CD8-positive, alpha-beta memory T cell (primary cell): ENCODE results near the gene RAD21L1. TPM values are rescaled to one million over a fixed set of nuclear protein-coding genes. Genes with fewer than 3 reads are reported as not detected.
A peak's percentile ranks its signal among the peaks of the same experiment; 100 is the strongest.

ENCODE experiments used
- CTCF ChIA-PET: fragments of 350-600 bp; sonication (Branson Sonifier 250); formaldehyde crosslinking; loops from one replicate; lab custom pipeline; 2021; ENCODE audit warnings: antibody characterized with exemption; lab: Charles Lee
- POLR2A ChIA-PET: fragments of 350-600 bp; sonication (Branson Sonifier 250); formaldehyde crosslinking; loops from one replicate; lab custom pipeline; 2021; ENCODE audit warnings: antibody characterized with exemption; lab: Charles Lee
- DNase-seq, 5 donors: peaks; one replicate each; pipeline versions ENCODE4 v3.0.0 to v3.0.0-alpha.2; 2020 to 2022; ENCODE audit warnings: mixed read lengths in 1 of 5
- H3K27ac ChIP-seq: one replicate; pipeline ENCODE4 v1.7.0; 2013; ENCODE audit warnings: low read depth, mild to moderate bottlenecking, low read length, moderate library complexity
- H3K27me3 ChIP-seq: 2 replicates; pipeline ENCODE4 v1.7.0; 2013; ENCODE audit warnings: low read length, mild to moderate bottlenecking; ENCODE audit not compliant: insufficient read depth, poor library complexity, severe bottlenecking
- H3K36me3 ChIP-seq: 2 replicates; pipeline ENCODE4 v1.7.0; 2013; ENCODE audit warnings: mild to moderate bottlenecking, low read length, moderate library complexity; ENCODE audit not compliant: insufficient read depth
- H3K4me1 ChIP-seq: 2 replicates; pipeline ENCODE4 v1.7.0; 2013; ENCODE audit warnings: mild to moderate bottlenecking, low read length, moderate library complexity; ENCODE audit not compliant: insufficient read depth
- H3K4me3 ChIP-seq: 2 replicates; pipeline ENCODE4 v1.7.0; 2013; ENCODE audit warnings: mild to moderate bottlenecking, low read length
- H3K9me3 ChIP-seq: 2 replicates; pipeline ENCODE4 v1.7.0; 2013; ENCODE audit warnings: mild to moderate bottlenecking, low read length
- H3K27ac Mint-ChIP-seq, 8 donors: one replicate each; pipeline ENCODE4 v1.8.0; 2020 to 2021; ENCODE audit warnings: mixed read lengths in 8 of 8, mild to moderate bottlenecking in 6 of 8, inconsistent platforms in 3 of 8, moderate library complexity in 3 of 8
- H3K27me3 Mint-ChIP-seq, 2 donors: one replicate each; pipeline ENCODE4 v1.8.0; 2020 to 2021; ENCODE audit warnings: mixed read lengths in 2 of 2, mild to moderate bottlenecking in 1 of 2, moderate library complexity in 1 of 2
- H3K36me3 Mint-ChIP-seq, 3 donors: one replicate each; pipeline ENCODE4 v1.8.0; 2020 to 2021; ENCODE audit warnings: mixed read lengths in 3 of 3, inconsistent platforms in 1 of 3, mild to moderate bottlenecking in 1 of 3
- H3K4me1 Mint-ChIP-seq, 3 donors: one replicate each; pipeline ENCODE4 v1.8.0; 2020 to 2021; ENCODE audit warnings: mixed read lengths in 3 of 3, inconsistent platforms in 1 of 3, mild to moderate bottlenecking in 1 of 3
- H3K4me3 Mint-ChIP-seq, 7 donors: one replicate each; pipeline ENCODE4 v1.8.0; 2020 to 2021; ENCODE audit warnings: mixed read lengths in 7 of 7, mild to moderate bottlenecking in 6 of 7, moderate library complexity in 4 of 7, inconsistent platforms in 2 of 7
- H3K9me3 Mint-ChIP-seq, 5 donors: one replicate each; pipeline ENCODE4 v1.8.0; 2020 to 2022; ENCODE audit warnings: mixed read lengths in 5 of 5, mild to moderate bottlenecking in 3 of 5, moderate library complexity in 2 of 5, inconsistent platforms in 1 of 5
- polyA plus RNA-seq: library from polyadenylated mRNA; unstranded; fragments of 300-500 nt; fragmentation: Illumina TruSeq; gene quantifications from one replicate; pipeline ENCODE4 v1.2.3, GENCODE V29; 2021
- total RNA-seq, 2 experiments: library from RNA; stranded (reverse); gene quantifications; one replicate each; pipeline ENCODE4 v1.2.3, GENCODE V29; 2021

Gene RAD21L1
- total RNA-seq (not detected), polyA plus RNA-seq (not detected)

DNA sequence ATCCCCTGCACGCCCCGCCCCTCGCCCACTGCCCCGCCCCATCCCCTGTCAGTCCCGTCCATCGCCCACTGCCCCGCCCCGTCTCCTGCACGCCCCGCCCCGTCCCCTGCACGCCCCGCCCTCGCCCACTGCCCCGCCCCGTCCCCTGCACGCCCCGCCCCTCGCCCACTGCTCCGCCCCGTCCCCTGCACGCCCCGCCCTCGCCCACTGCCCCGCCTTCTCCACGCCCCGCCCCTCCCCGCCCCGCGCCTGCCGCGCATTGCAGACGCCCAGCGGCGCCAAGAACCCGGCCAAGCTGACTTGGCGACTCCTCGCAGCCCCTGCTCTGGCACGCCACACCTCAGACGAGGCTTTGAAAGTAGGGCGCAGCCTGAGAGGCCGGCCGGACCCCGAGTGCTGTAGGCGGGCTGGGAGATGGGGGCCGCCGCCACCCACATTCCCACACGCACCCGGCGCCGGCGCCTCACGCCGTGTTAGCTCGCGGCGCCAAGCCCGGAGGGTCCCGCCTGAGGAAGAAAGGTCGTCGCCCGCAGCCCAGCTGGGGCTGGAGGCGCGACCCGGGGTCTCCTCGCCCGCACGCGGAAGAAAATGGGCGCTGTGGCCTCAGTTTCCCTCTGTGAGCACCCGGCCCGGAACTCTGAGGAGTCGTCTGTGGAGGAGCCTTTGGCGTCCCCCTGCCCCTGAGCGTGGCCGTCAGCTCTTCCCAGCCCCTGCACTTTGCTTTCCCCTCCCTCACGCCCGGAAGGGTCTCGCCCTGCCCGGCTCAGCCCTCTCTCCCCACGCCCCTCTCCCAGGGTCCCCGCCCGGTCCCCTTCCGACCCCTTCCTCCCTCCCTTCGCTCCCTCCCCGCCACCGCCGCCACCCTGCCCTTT lies at the start of gene RAD21L1:
Gene RAD21L1, plus strand, starts transcription at position 262 of the 872 bp plus-strand sequence. CDS start 2,410 bp downstream, outside the sequence.
- peaks cover 2 to 5% (median 3%) of the 10 kb centered on the region in 5 donors for H3K9me3 Mint-ChIP-seq
- peaks cover 16 to 22% of the 10 kb centered on the region in 2 donors for H3K27me3 Mint-ChIP-seq
- peak; percentile 54 to 81 (median 72) for DNase-seq
- no peaks in the 10 kb centered on the region for H3K36me3 Mint-ChIP-seq
- H3K36me3 ChIP-seq: no peaks in the 10 kb centered on the region
- peak within 1 kb of the TSS in 7 of 8 donors; percentile 47 to 87 (median 62) for H3K27ac Mint-ChIP-seq
- peak within 1 kb of the TSS; percentile 66 for H3K4me3 ChIP-seq
- ChIA-PET POLR2A (no interaction called here), CTCF (interaction anchor here (1.0 kb wide), 1 partner anchor 13 kb away, joined by 4 read pairs; no protein-coding TSS in a partner anchor)
- H3K4me1 Mint-ChIP-seq: peaks cover 16 to 24% (median 16%) of the 10 kb centered on the region in 3 donors
- peaks cover 6% of the 10 kb centered on the region for H3K27me3 ChIP-seq
- H3K4me3 Mint-ChIP-seq: peak within 1 kb of the TSS; percentile 72 to 90 (median 84)
- H3K27ac ChIP-seq: peak within 1 kb of the TSS; percentile 31
- H3K4me1 ChIP-seq: peaks cover 8% of the 10 kb centered on the region
- H3K9me3 ChIP-seq: no peaks in the 10 kb centered on the region

DNA sequence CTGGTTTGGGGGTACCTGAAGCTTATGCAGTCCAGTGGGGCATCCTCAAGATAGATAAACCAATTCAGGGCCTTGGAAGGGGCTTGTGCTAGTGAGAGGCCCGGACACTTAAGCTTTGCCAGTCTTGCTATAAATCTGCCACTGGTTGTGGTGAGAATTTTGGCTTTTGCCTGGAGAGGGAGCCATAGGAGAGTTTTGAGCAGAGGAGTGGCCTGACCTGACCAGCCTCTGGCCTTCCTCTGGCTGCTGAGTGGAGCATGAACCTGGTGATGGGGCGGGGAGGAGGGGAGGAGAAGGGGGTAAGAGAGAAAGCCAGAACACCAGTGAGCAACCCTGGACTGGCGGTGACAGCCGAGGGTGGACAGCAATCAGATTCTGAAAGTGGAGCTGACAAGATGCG lies 48.2 kb upstream of the RAD21L1 start:
- H3K27ac ChIP-seq: no peak overlapping the region
- peaks cover 3 to 49% (median 19%) of the 10 kb centered on the region in 3 donors for H3K36me3 Mint-ChIP-seq
- H3K4me3 Mint-ChIP-seq: no peak overlapping the region
- CTCF ChIA-PET: no interaction called here
- no peaks in the 10 kb centered on the region for H3K4me1 ChIP-seq
- no peaks in the 10 kb centered on the region for H3K36me3 ChIP-seq
- DNase-seq: no peak
- H3K9me3 Mint-ChIP-seq: peaks cover 0 to 2% (median 0%) of the 10 kb centered on the region in 5 donors
- no peaks in the 10 kb centered on the region for H3K9me3 ChIP-seq
- POLR2A ChIA-PET: no interaction called here
- H3K4me3 ChIP-seq: no peak overlapping the region
- H3K27me3 ChIP-seq: no peaks in the 10 kb centered on the region
- H3K4me1 Mint-ChIP-seq: no peaks in the 10 kb centered on the region
- peaks cover 0 to 3% of the 10 kb centered on the region in 2 donors for H3K27me3 Mint-ChIP-seq
- H3K27ac Mint-ChIP-seq: peak overlapping the region in 1 of 8 donors; percentile 82

DNA sequence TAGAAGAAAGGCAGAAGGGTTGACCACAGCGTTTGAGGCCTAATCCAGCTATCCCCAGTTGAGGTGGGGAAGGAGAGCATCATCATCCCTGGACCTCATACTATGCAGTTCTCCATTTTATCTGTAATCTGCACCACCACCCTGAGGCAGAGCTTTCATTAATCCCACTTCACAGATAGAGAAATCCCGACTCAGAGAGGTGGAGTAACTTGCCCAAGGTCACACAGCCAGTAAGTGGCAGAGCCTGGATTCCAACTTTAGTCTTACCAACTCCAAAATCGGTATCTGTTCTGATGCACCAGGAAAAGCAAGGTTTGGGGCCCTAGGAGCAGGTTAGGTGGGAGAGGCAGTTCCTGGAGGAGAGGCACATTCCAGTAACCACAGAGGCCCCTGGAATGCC lies 47.7 kb upstream of the RAD21L1 start:
- no peaks in the 10 kb centered on the region for H3K4me1 Mint-ChIP-seq
- Histone ChIP-seq H3K36me3 (no peaks in the 10 kb centered on the region), H3K4me3 (no peak overlapping the region), H3K27me3 (no peaks in the 10 kb centered on the region), H3K27ac (no peak overlapping the region), H3K9me3 (no peaks in the 10 kb centered on the region), H3K4me1 (no peaks in the 10 kb centered on the region)
- no peak overlapping the region for H3K4me3 Mint-ChIP-seq
- H3K27ac Mint-ChIP-seq: no peak overlapping the region
- peaks cover 0 to 2% (median 0%) of the 10 kb centered on the region in 5 donors for H3K9me3 Mint-ChIP-seq
- ChIA-PET POLR2A (no interaction called here), CTCF (no interaction called here)
- H3K27me3 Mint-ChIP-seq: peaks cover 3% of the 10 kb centered on the region in 2 donors
- H3K36me3 Mint-ChIP-seq: peaks cover 3 to 45% (median 17%) of the 10 kb centered on the region in 3 donors
- no peak for DNase-seq

DNA sequence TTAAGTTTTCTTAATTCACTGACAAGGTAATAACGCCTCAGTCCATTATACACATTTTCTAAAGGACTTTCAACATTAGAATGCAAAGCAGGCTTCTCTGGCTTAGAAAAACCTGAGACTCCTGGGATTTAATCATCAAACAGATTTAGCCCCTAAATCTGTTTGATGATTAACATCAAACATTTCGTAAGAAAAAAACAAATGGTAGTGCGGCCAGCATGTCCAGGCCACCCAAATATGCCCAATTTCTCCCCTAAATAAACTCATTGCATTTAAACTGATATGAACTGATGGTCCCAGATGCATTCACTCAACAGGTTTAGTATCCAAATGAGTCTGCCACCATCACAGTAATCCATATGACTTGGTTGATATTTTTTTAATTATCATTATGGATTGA lies 47.2 kb upstream of the RAD21L1 start:
- Mint-ChIP-seq H3K27ac (no peak overlapping the region), H3K4me1 (no peaks in the 10 kb centered on the region), H3K27me3 (peaks cover 5 to 8% of the 10 kb centered on the region in 2 donors), H3K36me3 (peaks cover 3 to 40% (median 15%) of the 10 kb centered on the region in 3 donors), H3K9me3 (peaks cover 0 to 2% (median 0%) of the 10 kb centered on the region in 5 donors), H3K4me3 (no peak overlapping the region)
- no peaks in the 10 kb centered on the region for H3K9me3 ChIP-seq
- H3K27me3 ChIP-seq: no peaks in the 10 kb centered on the region
- POLR2A ChIA-PET: no interaction called here
- no peak for DNase-seq
- H3K4me1 ChIP-seq: no peaks in the 10 kb centered on the region
- no peaks in the 10 kb centered on the region for H3K36me3 ChIP-seq
- no peak overlapping the region for H3K4me3 ChIP-seq
- no peak overlapping the region for H3K27ac ChIP-seq
- CTCF ChIA-PET: no interaction called here

DNA sequence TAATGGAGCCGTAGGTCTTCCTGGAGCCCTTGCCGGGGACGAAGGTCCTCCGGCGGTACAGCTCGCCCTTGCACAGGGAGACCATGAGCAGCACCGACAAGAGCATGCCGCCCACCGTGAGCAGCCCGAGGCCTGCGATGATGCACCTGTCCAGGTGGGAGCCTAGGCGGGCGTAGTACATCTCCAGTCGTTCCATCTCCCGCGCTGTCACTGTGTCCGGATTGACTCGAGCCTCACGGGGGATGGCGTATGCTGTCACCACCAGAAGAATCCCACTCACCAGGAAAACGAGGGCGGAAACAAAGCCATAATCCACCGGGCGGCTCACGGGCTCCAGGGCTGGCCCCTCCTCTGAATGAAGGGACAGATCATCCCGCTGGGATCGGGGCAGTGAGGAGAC lies 44.9 kb upstream of the RAD21L1 start:
- POLR2A ChIA-PET: no interaction called here
- Histone ChIP-seq H3K4me1 (no peaks in the 10 kb centered on the region), H3K36me3 (no peaks in the 10 kb centered on the region), H3K4me3 (no peak overlapping the region), H3K27ac (no peak overlapping the region), H3K9me3 (no peaks in the 10 kb centered on the region), H3K27me3 (peaks cover 6% of the 10 kb centered on the region)
- H3K4me3 Mint-ChIP-seq: no peak overlapping the region
- H3K36me3 Mint-ChIP-seq: peaks cover 0 to 19% (median 7%) of the 10 kb centered on the region in 3 donors
- peaks cover 8 to 12% (median 9%) of the 10 kb centered on the region in 3 donors for H3K4me1 Mint-ChIP-seq
- H3K27me3 Mint-ChIP-seq: peaks cover 13 to 21% of the 10 kb centered on the region in 2 donors
- peaks cover 0 to 2% (median 0%) of the 10 kb centered on the region in 5 donors for H3K9me3 Mint-ChIP-seq
- DNase-seq: no peak
- H3K27ac Mint-ChIP-seq: no peak overlapping the region
- CTCF ChIA-PET: no interaction called here

DNA sequence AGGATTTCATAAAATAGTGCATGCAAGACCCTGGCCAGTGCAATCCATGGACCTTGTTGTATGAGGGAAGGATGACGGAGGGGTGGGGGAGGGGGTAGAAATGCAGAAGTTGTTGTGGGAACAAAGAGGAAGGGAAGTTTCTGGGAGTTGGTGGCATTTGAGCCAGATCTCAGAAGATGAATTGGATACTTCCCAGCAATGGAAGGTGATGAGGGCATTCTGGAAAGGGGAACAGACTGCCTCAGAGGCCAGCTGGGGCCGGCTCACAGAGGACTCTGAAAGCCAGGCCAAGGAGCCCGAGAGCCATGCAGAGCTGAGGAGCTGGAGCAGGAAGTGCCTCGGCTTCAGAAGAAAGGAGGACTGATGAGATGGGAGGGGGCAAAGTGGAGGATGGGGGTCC lies 43.7 kb upstream of the RAD21L1 start:
- H3K27ac Mint-ChIP-seq: peak overlapping the region in 1 of 8 donors; percentile 79
- peaks cover 19 to 24% of the 10 kb centered on the region in 2 donors for H3K27me3 Mint-ChIP-seq
- no peak for DNase-seq
- peaks cover 10 to 14% (median 12%) of the 10 kb centered on the region in 3 donors for H3K4me1 Mint-ChIP-seq
- H3K36me3 Mint-ChIP-seq: peaks cover 0 to 9% (median 5%) of the 10 kb centered on the region in 3 donors
- Histone ChIP-seq H3K27ac (no peak overlapping the region), H3K9me3 (no peaks in the 10 kb centered on the region), H3K27me3 (peaks cover 6% of the 10 kb centered on the region), H3K4me1 (no peaks in the 10 kb centered on the region), H3K36me3 (no peaks in the 10 kb centered on the region), H3K4me3 (no peak overlapping the region)
- CTCF ChIA-PET: no interaction called here
- peaks cover 0 to 2% (median 0%) of the 10 kb centered on the region in 5 donors for H3K9me3 Mint-ChIP-seq
- peak overlapping the region in 1 of 7 donors; percentile 60 for H3K4me3 Mint-ChIP-seq
- POLR2A ChIA-PET: no interaction called here

DNA sequence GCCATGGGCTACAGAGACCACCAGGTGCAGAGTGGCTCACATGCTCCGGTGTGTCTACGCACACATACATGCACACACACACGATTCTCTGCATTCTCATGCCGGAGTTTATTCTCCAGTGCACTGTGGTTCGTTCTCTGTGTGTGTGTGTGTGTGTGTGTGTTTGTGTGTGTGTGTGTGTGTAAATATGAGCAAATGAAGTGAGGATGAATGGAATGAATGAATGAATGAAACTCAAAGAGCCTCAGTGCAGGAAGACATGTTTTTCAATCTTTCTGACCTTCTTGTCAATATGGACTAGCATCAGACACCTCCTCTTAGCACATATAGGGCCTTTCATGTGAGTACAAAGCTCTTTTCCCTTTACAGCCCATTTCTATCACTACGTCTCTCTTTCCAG lies 42.7 kb upstream of the RAD21L1 start:
- POLR2A ChIA-PET: no interaction called here
- H3K9me3 Mint-ChIP-seq: no peaks in the 10 kb centered on the region
- DNase-seq: no peak

DNA sequence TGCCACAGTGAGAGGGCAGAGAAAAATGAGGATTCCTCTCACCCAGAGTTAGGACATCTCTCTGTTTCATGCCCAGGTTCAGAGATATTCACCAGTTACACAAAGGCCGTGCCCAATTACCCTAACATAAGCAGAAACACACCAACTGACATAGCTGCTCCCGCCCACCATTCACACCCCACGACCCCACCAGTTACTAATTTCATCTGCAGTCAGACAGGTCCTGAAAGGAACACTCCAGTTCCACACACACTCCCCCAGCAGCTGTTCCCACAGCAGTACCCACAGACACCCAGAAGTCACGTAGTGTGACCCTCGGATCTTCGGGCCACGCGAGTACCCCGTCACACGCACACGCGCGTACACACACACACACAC lies 41.6 kb upstream of the RAD21L1 start:
- H3K27ac ChIP-seq: peak overlapping the region; percentile 4
- H3K9me3 ChIP-seq: no peaks in the 10 kb centered on the region
- Mint-ChIP-seq H3K27me3 (peaks cover 19 to 24% of the 10 kb centered on the region in 2 donors), H3K27ac (peak overlapping the region in 2 of 8 donors; percentile 8 to 13), H3K9me3 (no peaks in the 10 kb centered on the region), H3K36me3 (peaks cover 0 to 5% (median 2%) of the 10 kb centered on the region in 3 donors), H3K4me1 (peaks cover 10 to 14% (median 12%) of the 10 kb centered on the region in 3 donors), H3K4me3 (peak overlapping the region; percentile 2 to 75 (median 70))
- H3K27me3 ChIP-seq: peaks cover 6% of the 10 kb centered on the region
- H3K4me1 ChIP-seq: no peaks in the 10 kb centered on the region
- H3K36me3 ChIP-seq: no peaks in the 10 kb centered on the region
- CTCF ChIA-PET: interaction anchor here (1.2 kb wide), 1 partner anchor 29 kb away, joined by 3 read pairs; no protein-coding TSS in a partner anchor
- no peak for DNase-seq
- POLR2A ChIA-PET: no interaction called here
- H3K4me3 ChIP-seq: no peak overlapping the region

More for the DNA sequence above, 42.7 kb upstream of the RAD21L1 start:
- peaks cover 19 to 24% of the 10 kb centered on the region in 2 donors for H3K27me3 Mint-ChIP-seq
- peaks cover 0 to 5% (median 4%) of the 10 kb centered on the region in 3 donors for H3K36me3 Mint-ChIP-seq
- Histone ChIP-seq H3K9me3 (no peaks in the 10 kb centered on the region), H3K36me3 (no peaks in the 10 kb centered on the region), H3K4me1 (no peaks in the 10 kb centered on the region), H3K4me3 (no peak overlapping the region), H3K27ac (no peak overlapping the region), H3K27me3 (peaks cover 6% of the 10 kb centered on the region)
- CTCF ChIA-PET: no interaction called here
- H3K4me3 Mint-ChIP-seq: peak overlapping the region in 2 of 7 donors; percentile 10 to 69
- H3K27ac Mint-ChIP-seq: no peak overlapping the region
- H3K4me1 Mint-ChIP-seq: peaks cover 10 to 14% (median 12%) of the 10 kb centered on the region in 3 donors
